Vagina (tissue), 2 donors: ENCODE results near the gene NPSR1. TPM values are rescaled to one million over a fixed set of nuclear protein-coding genes. Genes with fewer than 3 reads are reported as not detected.

Experiments used
- DNase-seq, 2 donors: peaks; one replicate each; pipeline ENCODE4 v3.0.0-alpha.2; 2017; ENCODE audit errors: extremely low spot score in 2 of 2
- H3K27ac ChIP-seq: fragments of 200-600 bp; sonication (generic); one replicate; pipeline ENCODE4 v1.5.1; 2019
- H3K27me3 ChIP-seq: fragments of 200-600 bp; sonication (generic); one replicate; pipeline ENCODE4 v1.5.1; 2019
- H3K36me3 ChIP-seq, 2 donors: fragments of 200-600 bp; sonication (generic); one replicate each; pipeline ENCODE4 v1.5.1; 2017 to 2019
- H3K4me1 ChIP-seq: fragments of 200-600 bp; sonication (generic); one replicate; pipeline ENCODE4 v1.5.1; 2019
- H3K4me3 ChIP-seq, 2 donors: fragments of 200-600 bp; sonication (generic); 1 replicate in 1 of 2; 2 replicates in 1 of 2; pipeline ENCODE4 v1.5.1; 2016 to 2019
- H3K9me3 ChIP-seq: fragments of 200-600 bp; sonication (generic); one replicate; pipeline ENCODE4 v1.5.1; 2019
- CTCF ChIP-seq, 3 experiments: fragments of 450-650 bp in 2 of 3; fragments of 200-600 bp in 1 of 3; sonication (generic) in 1 of 3; IDR thresholded peaks; one replicate each; pipeline ENCODE4 v1.5.1; 2017 to 2019; ENCODE audit warnings: antibody characterized with exemption in 3 of 3, mild to moderate bottlenecking in 2 of 3, moderate library complexity in 2 of 3
- POLR2A ChIP-seq, 2 donors: fragments of 450-650 bp; IDR thresholded peaks; one replicate each; pipeline ENCODE4 v1.6.1; 2017; ENCODE audit warnings: antibody characterized with exemption in 2 of 2, mild to moderate bottlenecking in 2 of 2, moderate library complexity in 2 of 2
- POLR2AphosphoS5 ChIP-seq, 2 donors: sonication (generic); formaldehyde crosslinking; IDR thresholded peaks; one replicate each; pipeline ENCODE4 v1.9.0; 2017; ENCODE audit warnings: antibody characterized with exemption in 2 of 2, mild to moderate bottlenecking in 2 of 2, low read depth in 1 of 2; ENCODE audit not compliant: insufficient read depth in 1 of 2
- intact Hi-C: fragments of 100-400 bp; cut with DNase I; formaldehyde crosslinking; loops from one replicate; pipeline ENCODE4 v1.15.1; 2023
- total RNA-seq: library from RNA; depleted of rRNA; stranded (reverse); fragments of >200 nt; gene quantifications from one replicate; pipeline ENCODE4 v1.2.3, GENCODE V29; 2016

Gene NPSR1
- total RNA-seq, 1 donor from 2014 or later, result not detected

GRCh38 chr7:34837316-34837715, 179.3 kb downstream of the NPSR1 start:
- Histone ChIP-seq H3K27me3 (no peaks in the 10 kb centered on the region), H3K9me3 (no peaks in the 10 kb centered on the region), H3K36me3 (no peaks in the 10 kb centered on the region), H3K4me1 (no peaks in the 10 kb centered on the region), H3K27ac (no peak overlapping the region), H3K4me3 (no peak overlapping the region)
- intact Hi-C loops, result no loop called here
- TF ChIP-seq POLR2A (IDR thresholded peaks at IDR 0.05), result no peak
- no peak for TF ChIP-seq POLR2AphosphoS5 (IDR thresholded peaks at IDR 0.05; ENCODE audit: insufficient read depth in 1 of 2, low read depth in 1 of 2)
- no peak for TF ChIP-seq CTCF (IDR thresholded peaks at IDR 0.05)
- no peak for DNase-seq

DNA sequence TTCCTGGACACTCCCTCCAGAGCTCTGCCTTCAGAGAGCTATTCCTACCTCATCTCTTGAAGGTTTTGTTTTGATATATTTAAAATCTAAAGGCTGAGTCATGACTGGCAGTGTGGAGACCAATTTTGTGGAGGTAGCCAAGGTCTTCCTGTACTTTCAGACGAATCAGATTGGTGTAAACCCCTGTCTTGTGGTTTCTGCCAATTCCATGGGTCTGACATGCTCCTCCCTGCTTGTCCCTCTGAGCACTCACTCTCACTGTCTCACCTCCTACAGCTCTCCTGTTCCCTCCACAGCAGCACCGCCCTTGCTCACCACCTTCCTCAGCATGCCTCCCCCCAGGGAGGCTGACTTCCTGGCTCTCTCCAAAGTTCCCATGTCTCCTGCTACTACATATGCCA, 179.8 kb downstream of the NPSR1 start:
- intact Hi-C loops, result no loop called here
- no peak for TF ChIP-seq CTCF (IDR thresholded peaks at IDR 0.05)
- no peak for TF ChIP-seq POLR2A (IDR thresholded peaks at IDR 0.05)
- no peak for TF ChIP-seq POLR2AphosphoS5 (IDR thresholded peaks at IDR 0.05; ENCODE audit: insufficient read depth in 1 of 2, low read depth in 1 of 2)
- peak in 1 of 2 donors; percentile 74 for DNase-seq

GRCh38 chr7:34838329-34838728, 180.3 kb downstream of the NPSR1 start:
- Histone ChIP-seq H3K4me1 (no peaks in the 10 kb centered on the region), H3K4me3 (no peak overlapping the region), H3K9me3 (no peaks in the 10 kb centered on the region), H3K27ac (no peak overlapping the region), H3K27me3 (no peaks in the 10 kb centered on the region), H3K36me3 (no peaks in the 10 kb centered on the region)
- intact Hi-C loops, result no loop called here
- DNase-seq, result peak in 1 of 2 donors; percentile 47
- TF ChIP-seq CTCF (IDR thresholded peaks at IDR 0.05) (no peak), POLR2A (IDR thresholded peaks at IDR 0.05) (no peak), POLR2AphosphoS5 (IDR thresholded peaks at IDR 0.05; ENCODE audit: insufficient read depth in 1 of 2, low read depth in 1 of 2) (no peak)

More for the DNA sequence above, 179.8 kb downstream of the NPSR1 start:
- Histone ChIP-seq H3K9me3 (no peaks in the 10 kb centered on the region), H3K4me1 (no peaks in the 10 kb centered on the region), H3K36me3 (no peaks in the 10 kb centered on the region), H3K27ac (no peak overlapping the region), H3K27me3 (no peaks in the 10 kb centered on the region), H3K4me3 (no peak overlapping the region)

GRCh38 chr7:34839645-34840044, 181.6 kb downstream of the NPSR1 start:
- Histone ChIP-seq H3K9me3 (no peaks in the 10 kb centered on the region), H3K27me3 (no peaks in the 10 kb centered on the region), H3K27ac (no peak overlapping the region), H3K4me1 (no peaks in the 10 kb centered on the region), H3K4me3 (no peak overlapping the region), H3K36me3 (no peaks in the 10 kb centered on the region)
- TF ChIP-seq CTCF (IDR thresholded peaks at IDR 0.05) (no peak), POLR2AphosphoS5 (IDR thresholded peaks at IDR 0.05; ENCODE audit: insufficient read depth in 1 of 2, low read depth in 1 of 2) (no peak), POLR2A (IDR thresholded peaks at IDR 0.05) (no peak)
- DNase-seq, result peak in 1 of 2 donors; percentile 25
- intact Hi-C loops, result no loop called here

DNA sequence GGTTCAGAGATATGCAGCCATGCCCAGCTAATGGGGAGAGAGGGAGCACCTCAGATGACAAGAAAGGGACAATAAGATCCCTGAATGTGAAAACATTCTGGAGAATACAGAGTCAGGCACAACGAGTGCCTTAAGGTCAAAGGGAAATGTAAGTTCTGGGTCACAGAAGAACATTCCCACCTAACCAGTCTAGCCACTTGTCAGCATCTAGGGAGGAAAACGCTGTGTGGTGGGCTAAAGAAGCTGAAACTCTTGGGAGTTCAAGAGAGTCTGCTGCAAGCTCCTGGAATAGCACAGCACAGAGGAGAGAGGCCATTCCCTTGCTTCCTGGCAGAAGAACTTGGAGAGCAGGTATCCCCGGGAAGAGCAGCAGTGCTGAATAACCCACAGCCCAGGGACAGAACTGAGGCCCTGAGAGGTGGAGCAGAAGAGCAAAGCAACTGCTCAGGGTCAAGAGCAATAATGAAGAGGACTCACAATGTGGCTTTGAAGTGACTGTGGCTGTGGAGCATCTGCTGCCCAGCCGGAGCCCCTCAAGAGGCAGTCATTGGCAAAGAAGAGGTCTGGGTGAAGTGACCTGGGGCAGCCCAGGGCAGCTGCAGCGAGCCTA, 182.3 kb downstream of the NPSR1 start:
- no peak for TF ChIP-seq CTCF (IDR thresholded peaks at IDR 0.05)
- no peak for TF ChIP-seq POLR2A (IDR thresholded peaks at IDR 0.05)
- no peak for TF ChIP-seq POLR2AphosphoS5 (IDR thresholded peaks at IDR 0.05; ENCODE audit: insufficient read depth in 1 of 2, low read depth in 1 of 2)
- Histone ChIP-seq H3K4me3 (no peak overlapping the region), H3K27ac (no peak overlapping the region), H3K9me3 (no peaks in the 10 kb centered on the region), H3K27me3 (no peaks in the 10 kb centered on the region), H3K4me1 (no peaks in the 10 kb centered on the region), H3K36me3 (no peaks in the 10 kb centered on the region)
- intact Hi-C loops, result no loop called here
- peak in 1 of 2 donors; percentile 72 for DNase-seq
